Right atrium auricular region (tissue), 2 donors: ENCODE results near the gene TOMM7. TPM values are rescaled to one million over a fixed set of nuclear protein-coding genes. Genes with fewer than 3 reads are reported as not detected.
"Not testable (repeated sequence)": the region's sequence is repeated elsewhere in the genome, so short reads cannot be mapped to it uniquely, and the experiment has no call there.

ENCODE experiments used
- DNase-seq: peaks from one replicate; pipeline ENCODE4 v3.0.0-alpha.2; 2019; ENCODE audit warnings: low spot score
- H3K27ac ChIP-seq, 2 donors: fragments of 200-600 bp; sonication (generic); 1 replicate in 1 of 2; 2 replicates in 1 of 2; pipeline ENCODE4 v1.5.1; 2016 to 2019
- H3K27me3 ChIP-seq, 2 donors: fragments of 200-600 bp; sonication (generic); one replicate each; pipeline versions ENCODE4 v1.5.1 to v1.6.0; 2017 to 2019
- H3K36me3 ChIP-seq: fragments of 200-600 bp; sonication (generic); one replicate; pipeline ENCODE4 v1.5.1; 2016
- H3K4me1 ChIP-seq, 2 donors: fragments of 200-600 bp; sonication (generic); one replicate each; pipeline versions ENCODE4 v1.5.1 to v1.6.0; 2017 to 2019
- H3K4me3 ChIP-seq, 2 donors: fragments of 200-600 bp; sonication (generic); 1 replicate in 1 of 2; 2 replicates in 1 of 2; pipeline ENCODE4 v1.5.1; 2017 to 2019; ENCODE audit warnings: mild to moderate bottlenecking in 1 of 2, moderate library complexity in 1 of 2
- H3K9me3 ChIP-seq, 2 donors: fragments of 200-600 bp; sonication (generic); one replicate each; pipeline ENCODE4 v1.5.1; 2019
- total RNA-seq, 2 donors: library from RNA; depleted of rRNA; stranded (reverse); fragments of >200 nt; gene quantifications; one replicate each; pipeline ENCODE4 v1.1.0, GENCODE V29; 2016
- TF ChIP-seq, protein P1 (sequence below), 2 donors: fragments of 200-600 bp; sonication (generic); IDR thresholded peaks; one replicate each; pipeline ENCODE4 v1.5.1; 2019; ENCODE audit warnings: antibody characterized with exemption in 2 of 2

Gene TOMM7
- total RNA-seq, 2 donors from 2014 or later, result 101 to 188 TPM

GRCh38 chr7:22799633-22800032, 23.0 kb downstream of the TOMM7 start:
- TF ChIP-seq, protein P1, sequence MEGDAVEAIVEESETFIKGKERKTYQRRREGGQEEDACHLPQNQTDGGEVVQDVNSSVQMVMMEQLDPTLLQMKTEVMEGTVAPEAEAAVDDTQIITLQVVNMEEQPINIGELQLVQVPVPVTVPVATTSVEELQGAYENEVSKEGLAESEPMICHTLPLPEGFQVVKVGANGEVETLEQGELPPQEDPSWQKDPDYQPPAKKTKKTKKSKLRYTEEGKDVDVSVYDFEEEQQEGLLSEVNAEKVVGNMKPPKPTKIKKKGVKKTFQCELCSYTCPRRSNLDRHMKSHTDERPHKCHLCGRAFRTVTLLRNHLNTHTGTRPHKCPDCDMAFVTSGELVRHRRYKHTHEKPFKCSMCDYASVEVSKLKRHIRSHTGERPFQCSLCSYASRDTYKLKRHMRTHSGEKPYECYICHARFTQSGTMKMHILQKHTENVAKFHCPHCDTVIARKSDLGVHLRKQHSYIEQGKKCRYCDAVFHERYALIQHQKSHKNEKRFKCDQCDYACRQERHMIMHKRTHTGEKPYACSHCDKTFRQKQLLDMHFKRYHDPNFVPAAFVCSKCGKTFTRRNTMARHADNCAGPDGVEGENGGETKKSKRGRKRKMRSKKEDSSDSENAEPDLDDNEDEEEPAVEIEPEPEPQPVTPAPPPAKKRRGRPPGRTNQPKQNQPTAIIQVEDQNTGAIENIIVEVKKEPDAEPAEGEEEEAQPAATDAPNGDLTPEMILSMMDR (IDR thresholded peaks at IDR 0.05), result no peak
- Histone ChIP-seq H3K4me1 (no peaks in the 10 kb centered on the region), H3K27ac (no peak overlapping the region), H3K36me3 (no peaks in the 10 kb centered on the region), H3K9me3 (no peaks in the 10 kb centered on the region), H3K4me3 (no peak overlapping the region), H3K27me3 (no peaks in the 10 kb centered on the region)
- no peak for DNase-seq

- no peak for DNase-seq
Measured at GRCh38 chr7:22793593-22794462, 28.8 kb downstream of the TOMM7 start.

DNA sequence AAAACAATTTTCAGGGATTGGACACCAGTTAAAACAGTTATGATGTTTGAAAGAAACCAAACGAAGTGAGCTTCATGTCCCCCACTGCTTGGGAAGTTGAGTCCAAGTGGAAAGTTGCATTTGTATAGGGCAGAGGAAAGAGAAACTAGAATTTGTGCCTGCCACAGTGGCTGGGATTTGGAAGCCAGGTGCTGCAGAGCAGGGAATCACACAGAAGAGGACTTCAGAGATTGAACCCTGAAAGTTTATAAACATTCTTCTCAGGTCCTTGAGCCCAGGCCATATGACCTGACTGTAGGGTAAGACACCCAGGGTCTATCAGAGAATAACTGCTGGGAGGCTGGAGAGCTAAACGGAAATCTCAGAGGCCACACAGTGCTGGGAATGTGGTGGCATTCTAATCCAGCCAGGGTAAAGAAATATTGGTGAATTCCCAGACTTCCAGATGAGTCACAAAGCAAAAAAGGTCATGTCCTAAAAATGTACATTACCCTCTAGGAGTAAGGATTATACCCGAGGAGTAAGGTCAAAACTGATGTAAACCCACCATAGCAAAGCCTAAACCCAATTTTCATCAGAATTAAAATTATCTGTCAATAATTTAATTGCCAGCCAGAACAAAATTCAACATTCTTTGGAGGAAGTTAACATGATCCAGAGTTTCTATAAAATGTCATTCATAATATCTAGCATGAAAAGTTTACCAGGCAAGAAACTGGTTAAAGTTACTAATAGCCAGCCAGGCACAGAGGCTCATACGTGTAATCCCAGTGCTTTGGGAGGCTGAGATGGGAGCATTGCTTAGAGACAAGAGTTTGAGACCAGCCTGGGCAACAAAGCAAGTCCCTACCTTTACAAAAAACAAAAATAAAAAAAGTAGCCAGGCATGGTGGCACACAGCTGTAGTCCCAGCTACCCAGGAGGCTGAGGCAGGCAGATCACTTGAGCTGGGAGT, 31.2 kb downstream of the TOMM7 start:
- Histone ChIP-seq H3K36me3 (no peaks in the 10 kb centered on the region), H3K4me3 (no peak overlapping the region), H3K4me1 (no peaks in the 10 kb centered on the region), H3K9me3 (no peaks in the 10 kb centered on the region), H3K27me3 (no peaks in the 10 kb centered on the region), H3K27ac (no peak overlapping the region)
- TF ChIP-seq, protein P1 (IDR thresholded peaks at IDR 0.05), result no peak
- DNase-seq, result no peak

More at GRCh38 chr7:22793593-22794462, 28.8 kb downstream of the TOMM7 start:
- Histone ChIP-seq H3K9me3 (no peaks in the 10 kb centered on the region), H3K27me3 (no peaks in the 10 kb centered on the region), H3K36me3 (no peaks in the 10 kb centered on the region), H3K27ac (no peak overlapping the region), H3K4me1 (no peaks in the 10 kb centered on the region), H3K4me3 (no peak overlapping the region)
- TF ChIP-seq, protein P1 (IDR thresholded peaks at IDR 0.05), result no peak

- not testable (repeated sequence) for DNase-seq, H3K27ac ChIP-seq, H3K4me3 ChIP-seq, H3K27me3 ChIP-seq, H3K9me3 ChIP-seq, H3K4me1 ChIP-seq, H3K36me3 ChIP-seq
Measured at GRCh38 chr7:22790640-22791039, 32.0 kb downstream of the TOMM7 start.

DNA sequence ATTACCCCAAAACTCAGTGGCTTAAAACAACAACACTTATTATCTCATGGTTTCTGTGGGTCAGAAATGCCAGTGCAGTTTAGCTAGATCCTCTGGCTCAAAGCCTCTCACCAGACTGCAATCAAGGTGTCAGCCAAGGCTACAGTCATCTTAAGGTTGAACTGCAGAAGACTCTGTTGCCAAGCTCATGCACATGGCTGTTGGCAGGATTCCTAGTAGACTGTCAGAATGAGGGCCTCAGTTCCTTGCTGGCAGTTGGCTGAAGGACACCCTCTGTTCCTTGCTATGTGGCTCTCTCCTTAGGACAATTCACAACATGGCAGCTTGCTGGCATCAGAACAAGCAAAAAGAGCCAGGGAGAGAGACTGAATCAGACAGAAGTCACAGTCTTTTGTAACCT, 34.7 kb downstream of the TOMM7 start:
- no peaks in the 10 kb centered on the region for H3K9me3 ChIP-seq
- no peak overlapping the region for H3K4me3 ChIP-seq
- H3K4me1 ChIP-seq, result no peaks in the 10 kb centered on the region
- TF ChIP-seq, protein P1 (IDR thresholded peaks at IDR 0.05), result no peak
- no peaks in the 10 kb centered on the region for H3K36me3 ChIP-seq
- H3K27me3 ChIP-seq, result no peaks in the 10 kb centered on the region
- no peak overlapping the region for H3K27ac ChIP-seq
- no peak for DNase-seq
